Activated CD8-positive, alpha-beta memory T cell treated with anti-CD3 and anti-CD28 coated beads, Interleukin-2, amount 50 U/mL, for 4 hours (primary cell): ENCODE results near the gene BUB3.

Source experiments
- DNase-seq: peaks from one replicate; pipeline ENCODE4 v3.0.0-alpha.2; 2020

The BUB3 gene

GRCh38 chr10:123205041-123205440, 50.8 kb downstream of the BUB3 start:
- DNase-seq = no peak

- DNase-seq = no peak
Measured at GRCh38 chr10:123212063-123212462, 57.9 kb downstream of the BUB3 start.

DNA sequence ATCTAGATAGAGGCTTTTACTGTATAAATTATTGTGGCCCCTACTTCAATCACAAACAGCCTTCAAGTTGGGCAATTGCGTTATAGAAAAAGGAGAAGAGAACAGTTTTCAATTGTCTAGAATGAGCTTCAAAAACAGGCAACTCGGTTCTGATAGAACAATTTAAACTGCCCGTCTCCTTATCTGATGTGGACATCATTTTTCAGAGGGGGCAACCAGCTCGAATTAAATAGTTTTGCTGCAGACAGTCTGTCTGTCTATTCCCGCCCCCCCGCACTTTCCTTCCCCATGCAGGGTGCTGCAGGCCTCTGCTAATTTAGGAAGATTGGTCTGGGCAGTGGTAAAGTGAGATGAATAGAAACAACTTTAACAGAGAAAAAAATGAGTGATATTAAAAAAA, 58.4 kb downstream of the BUB3 start:
- no peak for DNase-seq

DNA sequence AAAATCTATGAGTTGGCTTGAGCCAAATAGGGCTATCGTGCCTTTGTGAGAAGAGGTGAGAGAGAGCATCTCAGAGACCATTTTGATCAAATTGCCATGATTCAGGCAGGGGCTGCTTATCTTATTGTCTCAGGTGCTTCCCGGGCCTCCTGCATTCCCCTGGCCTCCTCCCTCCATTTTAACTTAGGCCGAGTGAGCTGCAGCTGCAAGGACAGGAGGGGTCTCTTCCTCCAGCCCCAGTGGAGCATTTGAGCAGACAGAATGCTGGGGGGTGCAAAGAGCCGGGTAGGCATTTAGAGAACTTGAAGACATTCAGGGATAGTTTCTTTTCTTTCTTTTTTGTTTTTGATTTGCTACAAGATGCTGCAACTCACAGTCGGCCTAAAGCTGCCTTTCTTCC, 59.0 kb downstream of the BUB3 start:
- DNase-seq = no peak
